GM23248 (cell line): Measurements from ENCODE around the gene MYH11. TPM values are rescaled to one million over a fixed set of nuclear protein-coding genes. Genes with fewer than 3 reads are reported as not detected.
A peak's percentile ranks its signal among the peaks of the same experiment; 100 is the strongest.

Experiments
- DNase-seq: peaks from one replicate; pipeline ENCODE4 v3.0.0-alpha.2; 2015
- H2AFZ ChIP-seq: fragments of 200-600 bp; sonication (generic); 2 replicates; pipeline ENCODE4 v1.6.1; 2016; ENCODE audit warnings: antibody characterized with exemption
- H3F3A ChIP-seq: fragments of 200-600 bp; sonication (generic); 2 replicates; pipeline ENCODE4 v1.6.1; 2016; ENCODE audit warnings: mild to moderate bottlenecking, antibody characterized with exemption, mixed run types; ENCODE audit not compliant: insufficient read depth
- H3K27ac ChIP-seq: fragments of 200-600 bp; sonication (generic); 2 replicates; pipeline ENCODE4 v1.5.1; 2016; ENCODE audit warnings: mild to moderate bottlenecking
- H3K27me3 ChIP-seq: fragments of 200-600 bp; sonication (generic); replicated peaks from 2 replicates; pipeline ENCODE4 v1.6.1; 2016; ENCODE audit warnings: mild to moderate bottlenecking; ENCODE audit not compliant: insufficient read depth
- H3K36me3 ChIP-seq: fragments of 200-600 bp; sonication (generic); 2 replicates; pipeline ENCODE4 v1.6.1; 2016; ENCODE audit warnings: low read depth, mild to moderate bottlenecking
- H3K4me1 ChIP-seq: fragments of 200-600 bp; sonication (generic); 2 replicates; pipeline ENCODE4 v1.6.1; 2016; ENCODE audit warnings: mild to moderate bottlenecking; ENCODE audit not compliant: insufficient read depth
- H3K4me2 ChIP-seq: fragments of 200-600 bp; sonication (generic); one replicate; pipeline ENCODE4 v1.6.1; 2016; ENCODE audit warnings: mild to moderate bottlenecking; ENCODE audit not compliant: unreplicated experiment
- H3K4me3 ChIP-seq: fragments of 200-600 bp; sonication (generic); 2 replicates; pipeline ENCODE4 v1.5.1; 2016; ENCODE audit warnings: mild to moderate bottlenecking
- H3K79me2 ChIP-seq: fragments of 200-600 bp; sonication (generic); 2 replicates; pipeline ENCODE4 v1.6.1; 2016; ENCODE audit warnings: mild to moderate bottlenecking; ENCODE audit not compliant: insufficient read depth
- H3K9ac ChIP-seq: fragments of 200-600 bp; sonication (generic); 2 replicates; pipeline ENCODE4 v1.6.1; 2016; ENCODE audit warnings: mild to moderate bottlenecking
- H3K9me2 ChIP-seq: fragments of 200-600 bp; sonication (generic); 2 replicates; pipeline ENCODE4 v1.6.1; 2016; ENCODE audit warnings: mixed run types, mild to moderate bottlenecking, moderate library complexity; ENCODE audit not compliant: insufficient read depth
- H3K9me3 ChIP-seq: fragments of 200-600 bp; sonication (generic); one replicate; pipeline ENCODE4 v1.6.1; 2017; ENCODE audit warnings: low read depth
- H4K20me1 ChIP-seq: fragments of 200-600 bp; sonication (generic); 2 replicates; pipeline ENCODE4 v1.6.0; 2016; ENCODE audit not compliant: insufficient read depth
- EZH2 ChIP-seq: fragments of 200-600 bp; sonication (generic); IDR thresholded peaks from 2 replicates; pipeline ENCODE4 v1.6.1; 2018; ENCODE audit warnings: antibody characterized with exemption, mild to moderate bottlenecking; ENCODE audit not compliant: insufficient read depth, poor library complexity, severe bottlenecking
- EZH2phosphoT487 ChIP-seq: fragments of 200-600 bp; sonication (generic); IDR thresholded peaks from 2 replicates; pipeline ENCODE4 v1.6.1; 2018; ENCODE audit warnings: antibody characterized with exemption, moderate library complexity, mild to moderate bottlenecking, low read depth; ENCODE audit not compliant: insufficient read depth
- WGBS, 2 experiments: methylation state at CpG; one replicate each; pipeline ENCODE4 v1.1.6; 2015 to 2017; ENCODE audit warnings: low lambda C conversion rate in 2 of 2, low coverage in 1 of 2; ENCODE audit errors: missing lambda C conversion rate in 2 of 2; 5-methylcytosine and 5-hydroxymethylcytosine counted together
- in situ Hi-C: fragments of 300-500 bp; cut with MboI; formaldehyde crosslinking; loops from 2 replicates; pipeline ENCODE4 v1.15.0; 2020
- polyA plus RNA-seq: library from polyadenylated mRNA; unstranded; fragments of >200 nt; fragmentation: Nextera tagmentation; extraction: Ambion mirVana; gene quantifications from 2 replicates; pipeline ENCODE4 v1.2.1, GENCODE V29; 2016
- total RNA-seq: library from RNA; depleted of rRNA; stranded (reverse); fragments of >200 nt; shearing (Covaris generic); gene quantifications from 2 replicates; pipeline ENCODE4 v1.2.3, GENCODE V29; 2014

Gene MYH11
- total and polyA plus RNA-seq, 2 experiments from 2014 or later = 0.79 TPM; not detected in 1

- no peaks in the 10 kb centered on the region for H3K9me2 ChIP-seq
- H3K4me2 ChIP-seq = no peak overlapping the region
- no peak overlapping the region for H2AFZ ChIP-seq
- H3K4me3 ChIP-seq = no peak overlapping the region
- no peaks in the 10 kb centered on the region for H4K20me1 ChIP-seq
- no peak for DNase-seq
- H3K9ac ChIP-seq = no peak overlapping the region
- peaks cover 14% of the 10 kb centered on the region; the same call in 1 of the 2 replicates for H3K27me3 ChIP-seq
- H3K79me2 ChIP-seq = no peaks in the 10 kb centered on the region
- no peaks in the 10 kb centered on the region for H3K9me3 ChIP-seq
- H3K27ac ChIP-seq = no peak overlapping the region
- in situ Hi-C loops = no loop called here
- TF ChIP-seq EZH2 (no peak), EZH2phosphoT487 (no peak)
- H3K4me1 ChIP-seq = no peaks in the 10 kb centered on the region
- 86 to 91% methylated on average over 5 of the region's 5 CpGs for WGBS, 2 experiments
- no peaks in the 10 kb centered on the region for H3F3A ChIP-seq
- H3K36me3 ChIP-seq = no peaks in the 10 kb centered on the region
Measured at GRCh38 chr16:15766918-15767317, 89.9 kb downstream of the MYH11 start.

DNA sequence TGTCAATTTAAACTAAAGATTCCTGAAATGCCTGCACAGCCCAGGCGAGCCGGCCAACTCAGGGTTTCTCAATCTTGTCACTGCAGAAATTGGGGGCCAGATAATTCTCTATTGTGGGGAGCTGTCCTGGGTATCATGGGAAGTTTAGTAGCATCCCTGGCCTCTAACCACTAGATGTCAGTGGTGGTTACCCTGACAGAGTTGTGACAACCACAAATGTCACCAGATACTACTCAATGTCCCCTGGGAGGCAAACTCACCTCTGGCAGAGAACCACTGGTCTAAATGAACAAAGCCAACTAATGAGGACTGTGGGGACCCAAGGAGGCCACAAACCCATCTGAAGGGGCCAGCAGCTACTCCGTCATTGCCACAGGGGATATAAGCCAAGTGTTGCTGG lies 90.9 kb downstream of the MYH11 start:
- in situ Hi-C loops = no loop called here
- no peak overlapping the region for H3K27ac ChIP-seq

GRCh38 chr16:15765116-15765515 lies 91.7 kb downstream of the MYH11 start:
- no peaks in the 10 kb centered on the region for H3K9me3 ChIP-seq
- in situ Hi-C loops = no loop called here
- peaks cover 23% of the 10 kb centered on the region; the same call in 1 of the 2 replicates for H3K27me3 ChIP-seq
- H4K20me1 ChIP-seq = no peaks in the 10 kb centered on the region
- H3K79me2 ChIP-seq = no peaks in the 10 kb centered on the region
- WGBS, 2 experiments = 47 to 58% methylated on average over 4 of the region's 4 CpGs
- H3K9me2 ChIP-seq = no peaks in the 10 kb centered on the region
- H3K4me1 ChIP-seq = no peaks in the 10 kb centered on the region
- H3K27ac ChIP-seq = no peak overlapping the region
- H3K4me2 ChIP-seq = no peak overlapping the region
- H3F3A ChIP-seq = no peaks in the 10 kb centered on the region
- no peak overlapping the region for H3K4me3 ChIP-seq
- TF ChIP-seq EZH2phosphoT487 (no peak), EZH2 (no peak)
- H3K36me3 ChIP-seq = no peaks in the 10 kb centered on the region
- H3K9ac ChIP-seq = no peak overlapping the region
- no peak for DNase-seq
- H2AFZ ChIP-seq = no peak overlapping the region

More for the DNA sequence above, 90.9 kb downstream of the MYH11 start:
- no peaks in the 10 kb centered on the region for H3F3A ChIP-seq
- no peaks in the 10 kb centered on the region for H4K20me1 ChIP-seq
- no peaks in the 10 kb centered on the region for H3K9me3 ChIP-seq
- WGBS, 2 experiments = 15 to 17% methylated on average over 3 of the region's 3 CpGs
- no peaks in the 10 kb centered on the region for H3K4me1 ChIP-seq
- no peaks in the 10 kb centered on the region for H3K9me2 ChIP-seq
- no peaks in the 10 kb centered on the region for H3K36me3 ChIP-seq
- TF ChIP-seq EZH2 (no peak), EZH2phosphoT487 (0 out of 2 replicates have a peak, but pooled peaks have one; percentile 32)
- H2AFZ ChIP-seq = no peak overlapping the region
- peak; percentile 61 for DNase-seq
- H3K4me3 ChIP-seq = no peak overlapping the region
- no peak overlapping the region for H3K9ac ChIP-seq
- peaks cover 23% of the 10 kb centered on the region; the same call in 1 of the 2 replicates for H3K27me3 ChIP-seq
- no peaks in the 10 kb centered on the region for H3K79me2 ChIP-seq
- no peak overlapping the region for H3K4me2 ChIP-seq

DNA sequence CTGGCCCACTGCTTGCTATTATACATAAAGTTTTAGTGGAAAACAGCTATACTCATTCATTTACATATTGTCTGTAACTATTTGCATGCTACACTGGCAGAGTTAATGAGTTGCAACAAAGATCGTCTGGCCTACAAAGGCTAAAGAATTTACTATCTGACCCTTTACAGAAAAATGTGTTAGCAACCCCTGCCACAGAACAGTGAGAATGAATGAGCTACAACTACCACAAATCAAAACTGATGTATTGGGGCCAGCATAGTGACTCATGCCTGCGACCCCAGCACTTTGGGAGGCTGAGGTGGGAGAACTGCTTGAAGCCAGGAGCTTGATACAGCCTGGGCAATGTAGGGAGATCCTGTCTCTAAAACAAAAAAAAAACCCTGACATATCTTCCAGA lies 92.7 kb downstream of the MYH11 start:
- WGBS, 2 experiments = 0 to 2% methylated on average over 2 of the region's 2 CpGs
- H3K4me3 ChIP-seq = no peak overlapping the region
- no peaks in the 10 kb centered on the region for H3K36me3 ChIP-seq
- no peak overlapping the region for H2AFZ ChIP-seq
- in situ Hi-C loops = no loop called here
- no peak overlapping the region for H3K27ac ChIP-seq
- no peak overlapping the region for H3K4me2 ChIP-seq
- no peak overlapping the region for H3K9ac ChIP-seq
- no peaks in the 10 kb centered on the region for H3F3A ChIP-seq
- no peak for DNase-seq
- no peaks in the 10 kb centered on the region for H3K79me2 ChIP-seq
- no peak for TF ChIP-seq EZH2
- no peaks in the 10 kb centered on the region for H3K9me3 ChIP-seq
- peaks cover 27% of the 10 kb centered on the region; the same call in 1 of the 2 replicates for H3K27me3 ChIP-seq
- no peaks in the 10 kb centered on the region for H3K9me2 ChIP-seq
- no peaks in the 10 kb centered on the region for H3K4me1 ChIP-seq
- no peaks in the 10 kb centered on the region for H4K20me1 ChIP-seq

- in situ Hi-C loops = no loop called here
- WGBS, 2 experiments = 71 to 84% methylated on average over 1 of the region's 1 CpG
Measured at GRCh38 chr16:15760129-15760528, 96.7 kb downstream of the MYH11 start.

More at GRCh38 chr16:15760129-15760528, 96.7 kb downstream of the MYH11 start:
- no peak overlapping the region for H3K27ac ChIP-seq
- H3K79me2 ChIP-seq = no peaks in the 10 kb centered on the region
- H3F3A ChIP-seq = no peaks in the 10 kb centered on the region
- H3K27me3 ChIP-seq = peaks cover 29% of the 10 kb centered on the region; the same call in 1 of the 2 replicates
- H3K9me2 ChIP-seq = no peaks in the 10 kb centered on the region
- no peaks in the 10 kb centered on the region for H3K4me1 ChIP-seq
- H4K20me1 ChIP-seq = no peaks in the 10 kb centered on the region
- H3K9me3 ChIP-seq = no peaks in the 10 kb centered on the region
- H2AFZ ChIP-seq = no peak overlapping the region
- no peak overlapping the region for H3K4me2 ChIP-seq
- H3K9ac ChIP-seq = no peak overlapping the region
- no peak overlapping the region for H3K4me3 ChIP-seq
- no peaks in the 10 kb centered on the region for H3K36me3 ChIP-seq
- no peak for DNase-seq
- TF ChIP-seq EZH2 (no peak), EZH2phosphoT487 (no peak)
